GM12891 (cell line): ENCODE measurements around the gene GRIK1.

Source experiments
- POLR2A ChIP-seq: IDR thresholded peaks from 2 replicates; pipeline ENCODE4 v1.6.1; 2011; ENCODE audit warnings: low read depth, low read length, control low read depth
- POLR2AphosphoS5 ChIP-seq: IDR thresholded peaks from 2 replicates; pipeline ENCODE4 v1.6.1; 2011; ENCODE audit warnings: low read depth, low read length, control low read depth
- POU2F2 ChIP-seq: IDR thresholded peaks from 2 replicates; pipeline ENCODE4 v1.6.1; 2011; ENCODE audit warnings: low read depth, mild to moderate bottlenecking, control low read depth, low read length, moderate library complexity
- SPI1 ChIP-seq: IDR thresholded peaks from 2 replicates; pipeline ENCODE4 v1.6.1; 2011; ENCODE audit warnings: low read depth, low read length, control low read depth

DNA sequence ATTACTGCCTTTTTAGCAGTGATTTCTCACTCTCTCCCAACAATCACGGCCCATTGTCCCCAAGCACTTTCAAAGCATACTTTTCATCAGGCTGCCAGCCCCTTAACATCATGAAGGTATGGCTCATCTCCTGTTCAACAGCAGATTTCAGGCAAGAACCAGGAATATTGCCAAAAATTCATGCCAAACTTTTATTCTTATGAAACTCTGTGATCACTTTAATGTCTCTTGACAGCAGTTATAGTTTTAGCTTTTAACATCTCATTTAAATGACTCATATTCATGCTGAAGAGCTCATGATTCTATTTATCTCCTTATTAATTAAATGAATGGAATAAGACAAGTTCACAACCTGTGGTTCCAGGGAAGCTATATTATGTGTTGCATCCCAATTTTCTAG is 235.1 kb downstream of the GRIK1 start:
- TF ChIP-seq POU2F2 = no peak
- TF ChIP-seq SPI1 = no peak
- TF ChIP-seq POLR2A = no peak
- no peak for TF ChIP-seq POLR2AphosphoS5
